Gastrocnemius medialis (tissue), 4 donors: ENCODE data around the gene FAM8A1. TPM values are rescaled to one million over a fixed set of nuclear protein-coding genes. Genes with fewer than 3 reads are reported as not detected.

Experiments
- ATAC-seq, 2 donors: fragments of 150-250 bp; one replicate each; pipeline ENCODE4 v1.9.1; 2016
- DNase-seq, 2 donors: peaks; one replicate each; pipeline ENCODE4 v3.0.0-alpha.2; 2019
- H3K27ac ChIP-seq, 4 donors: fragments of 200-600 bp; sonication (generic); 1 replicate in 1 of 4; 2 replicates in 3 of 4; pipeline ENCODE4 v1.5.1; 2016 to 2018; ENCODE audit warnings: mild to moderate bottlenecking in 2 of 4, moderate library complexity in 1 of 4
- H3K27me3 ChIP-seq, 3 donors: fragments of 200-600 bp; sonication (generic) in 2 of 3; 1 replicate in 1 of 3; 2 replicates in 2 of 3; pipeline versions ENCODE4 v1.5.1 to v1.6.0; 2016 to 2019; ENCODE audit warnings: mild to moderate bottlenecking in 1 of 3, moderate library complexity in 1 of 3
- H3K36me3 ChIP-seq, 2 donors: fragments of 200-600 bp; sonication (generic) in 1 of 2; one replicate each; pipeline ENCODE4 v1.5.1; 2017 to 2018
- H3K4me1 ChIP-seq, 2 donors: fragments of 200-600 bp; sonication (generic) in 1 of 2; one replicate each; pipeline ENCODE4 v1.5.1; 2016 to 2017; ENCODE audit warnings: mild to moderate bottlenecking in 2 of 2
- H3K4me3 ChIP-seq, 4 donors: fragments of 200-600 bp; sonication (generic) in 3 of 4; 1 replicate in 1 of 4; 2 replicates in 3 of 4; pipeline ENCODE4 v1.5.1; 2016 to 2019; ENCODE audit warnings: mild to moderate bottlenecking in 2 of 4
- H3K9me3 ChIP-seq, 3 donors: fragments of 200-600 bp; sonication (generic) in 2 of 3; 1 replicate in 1 of 3; 2 replicates in 2 of 3; pipeline ENCODE4 v1.5.1; 2016 to 2019
- CTCF ChIP-seq, 5 experiments: fragments of 450-650 bp in 3 of 5; fragments of 200-600 bp in 2 of 5; sonication (generic) in 2 of 5; IDR thresholded peaks in 4 of 5; conservative IDR thresholded peaks in 1 of 5; 1 replicate in 4 of 5; 2 replicates in 1 of 5; pipeline ENCODE4 v1.5.1; 2016 to 2019; ENCODE audit warnings: antibody characterized with exemption in 5 of 5, mild to moderate bottlenecking in 3 of 5, moderate library complexity in 3 of 5
- POLR2A ChIP-seq, 2 donors: fragments of 450-650 bp; IDR thresholded peaks; one replicate each; pipeline ENCODE4 v1.6.1; 2017; ENCODE audit warnings: antibody characterized with exemption in 2 of 2, mild to moderate bottlenecking in 2 of 2, moderate library complexity in 2 of 2
- in situ Hi-C, 4 donors: fragments of 200-750 bp; cut with MboI; loops; one replicate each; pipeline versions ENCODE4 v1.15.0 to v1.8.0; 2017; ENCODE audit warnings: low sequenced_read_pairs in 4 of 4
- intact Hi-C: fragments of 100-400 bp; cut with DNase I; formaldehyde crosslinking; loops from one replicate; pipeline ENCODE4 v1.15.1; 2023; ENCODE audit warnings: low total_unique reads
- total RNA-seq, 4 donors: library from RNA; depleted of rRNA; stranded (reverse); fragments of >200 nt; gene quantifications; one replicate each; pipeline versions ENCODE4 v1.1.0 to v1.2.3, GENCODE V29; 2016

The FAM8A1 gene
- total RNA-seq, 4 donors from 2014 or later: 22.7 to 37.3 (median 27.5) TPM

- intact Hi-C loops: no loop called here
- Histone ChIP-seq H3K9me3 (no peaks in the 10 kb centered on the region), H3K4me3 (no peak overlapping the region), H3K27ac (peak overlapping the region in 1 of 4 donors; percentile 8), H3K4me1 (peaks cover 0 to 11% of the 10 kb centered on the region in 2 donors), H3K27me3 (no peaks in the 10 kb centered on the region), H3K36me3 (peaks cover 0 to 54% of the 10 kb centered on the region in 2 donors)
- no peak for DNase-seq
- TF ChIP-seq CTCF (IDR thresholded peaks at IDR 0.05 in 4 of 5, conservative IDR thresholded peaks at IDR 0.05 in 1 of 5) (no peak), POLR2A (IDR thresholded peaks at IDR 0.05) (no peak)
- in situ Hi-C loops: no loop called here
- ATAC-seq: no peak
These were observed 29.9 kb downstream of the FAM8A1 start for GRCh38 chr6:17629824-17630510.

- no peaks in the 10 kb centered on the region for H3K27me3 ChIP-seq
- intact Hi-C loops (no loop called here), in situ Hi-C loops (no loop called here)
- H3K4me1 ChIP-seq: peaks cover 0 to 11% of the 10 kb centered on the region in 2 donors
- no peaks in the 10 kb centered on the region for H3K9me3 ChIP-seq
- TF ChIP-seq CTCF (IDR thresholded peaks at IDR 0.05 in 4 of 5, conservative IDR thresholded peaks at IDR 0.05 in 1 of 5): no peak
- no peak for TF ChIP-seq POLR2A (IDR thresholded peaks at IDR 0.05)
- no peak overlapping the region for H3K27ac ChIP-seq
- DNase-seq (no peak), ATAC-seq (no peak)
- H3K36me3 ChIP-seq: peaks cover 0 to 52% of the 10 kb centered on the region in 2 donors
- H3K4me3 ChIP-seq: no peak overlapping the region
These were observed 30.5 kb downstream of the FAM8A1 start for GRCh38 chr6:17630511-17631073.

- Histone ChIP-seq H3K9me3 (no peaks in the 10 kb centered on the region), H3K27me3 (no peaks in the 10 kb centered on the region), H3K4me3 (no peak overlapping the region), H3K4me1 (peaks cover 2 to 11% of the 10 kb centered on the region in 2 donors), H3K36me3 (peaks cover 0 to 59% of the 10 kb centered on the region in 2 donors), H3K27ac (no peak overlapping the region)
- TF ChIP-seq POLR2A (IDR thresholded peaks at IDR 0.05) (no peak), CTCF (IDR thresholded peaks at IDR 0.05 in 4 of 5, conservative IDR thresholded peaks at IDR 0.05 in 1 of 5) (no peak)
- intact Hi-C loops (no loop called here), in situ Hi-C loops (no loop called here)
- ATAC-seq (no peak), DNase-seq (no peak)
These were observed 32.8 kb downstream of the FAM8A1 start for GRCh38 chr6:17632934-17633333.

- H3K4me3 ChIP-seq: no peak overlapping the region
- no peaks in the 10 kb centered on the region for H3K27me3 ChIP-seq
- no peaks in the 10 kb centered on the region for H3K9me3 ChIP-seq
- no peak overlapping the region for H3K27ac ChIP-seq
- in situ Hi-C loops (no loop called here), intact Hi-C loops (no loop called here)
- H3K36me3 ChIP-seq: peaks cover 0 to 59% of the 10 kb centered on the region in 2 donors
- H3K4me1 ChIP-seq: peaks cover 6 to 10% of the 10 kb centered on the region in 2 donors
- DNase-seq (no peak), ATAC-seq (no peak)
- TF ChIP-seq CTCF (IDR thresholded peaks at IDR 0.05 in 4 of 5, conservative IDR thresholded peaks at IDR 0.05 in 1 of 5) (no peak), POLR2A (IDR thresholded peaks at IDR 0.05) (no peak)
These were observed 33.5 kb downstream of the FAM8A1 start for GRCh38 chr6:17633465-17634188.
